Measurements from ENCODE around the gene GPR61.

The GPR61 gene

GRCh38 chr1:109509176-109510134, 30.2 kb upstream of the GPR61 start, which contains the start of gene AMIGO1:
AMIGO1 (minus strand) TSS chr1:109509727; CDS start chr1:109508912, 815 bp downstream.
- no peak for DNase-seq

- no peak for DNase-seq
Observed at GRCh38 chr1:109513110-109513710, 26.5 kb upstream of the GPR61 start.

- DNase-seq, result no peak
Observed at GRCh38 chr1:109514846-109515245, 24.8 kb upstream of the GPR61 start.

- DNase-seq, result no peak
Observed at GRCh38 chr1:109516872-109517271, 22.8 kb upstream of the GPR61 start.

GRCh38 chr1:109517337-109517736, 22.3 kb upstream of the GPR61 start:
- no peak for DNase-seq

GRCh38 chr1:109521002-109521951, 18.4 kb upstream of the GPR61 start:
- no peak for DNase-seq

- DNase-seq, result no peak
Observed at GRCh38 chr1:109522026-109522425, 17.6 kb upstream of the GPR61 start.

GRCh38 chr1:109523706-109524105, 16.0 kb upstream of the GPR61 start:
- DNase-seq, result no peak

GRCh38 chr1:109527098-109527811, 12.4 kb upstream of the GPR61 start:
- no peak for DNase-seq

- DNase-seq, result no peak
Observed at GRCh38 chr1:109527846-109528695, 11.6 kb upstream of the GPR61 start.

- no peak for DNase-seq
Observed at GRCh38 chr1:109528712-109529111, 11.0 kb upstream of the GPR61 start.

GRCh38 chr1:109529881-109530456, 9.7 kb upstream of the GPR61 start:
- no peak for DNase-seq

- DNase-seq, result no peak
Observed at GRCh38 chr1:109530457-109531087, 9.1 kb upstream of the GPR61 start.

- no peak for DNase-seq
Observed at GRCh38 chr1:109531380-109531779, 8.3 kb upstream of the GPR61 start.

- no peak for DNase-seq
Observed at GRCh38 chr1:109531826-109532364, 7.8 kb upstream of the GPR61 start.

GRCh38 chr1:109532365-109533136, 7.1 kb upstream of the GPR61 start:
- peak; percentile 40 for DNase-seq

GRCh38 chr1:109534307-109534858, 5.3 kb upstream of the GPR61 start:
- DNase-seq, result no peak

- DNase-seq, result no peak
Observed at GRCh38 chr1:109535481-109535880, 4.2 kb upstream of the GPR61 start.

GRCh38 chr1:109535971-109536491, 3.6 kb upstream of the GPR61 start:
- DNase-seq, result no peak
